ENCODE measurements around the gene RTBDN. TPM values are rescaled to one million over a fixed set of nuclear protein-coding genes. Genes with fewer than 3 reads are reported as not detected.

The RTBDN gene
- polyA plus RNA-seq, 1 of the 3 experiments (the other 2 are of a cell fraction): 0.72 TPM

DNA sequence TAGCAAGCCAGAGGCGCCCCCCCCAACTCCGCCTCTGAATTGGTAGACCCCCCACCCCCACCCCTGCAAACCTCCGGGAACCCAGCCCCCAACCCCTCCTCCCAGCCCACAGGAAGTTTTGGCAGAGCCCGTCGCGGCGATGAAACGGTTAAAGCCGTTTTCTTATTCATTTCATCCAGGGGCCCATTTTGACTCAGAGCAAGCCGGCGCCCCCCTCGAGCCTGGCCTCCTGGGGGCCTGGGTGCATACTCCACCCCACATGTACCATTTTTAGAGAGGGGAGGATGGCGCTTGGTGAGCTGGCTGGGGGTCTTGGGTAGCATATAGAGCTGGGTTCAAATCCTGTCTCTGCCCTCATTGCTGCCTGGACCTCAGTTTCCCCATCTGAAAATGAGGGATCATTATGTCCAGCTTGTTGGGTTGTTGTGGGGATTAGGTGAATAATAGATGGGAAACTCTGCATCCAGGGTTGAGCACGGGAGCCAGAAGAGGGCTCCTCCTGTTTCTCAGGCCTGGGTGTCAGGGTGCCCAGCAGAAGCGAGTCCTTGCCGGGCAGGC is 51.0 kb downstream of the RTBDN start:
- Histone ChIP-seq H2AFZ (ENCODE audit: low read depth) (no peak overlapping the region), H3K79me2 (ENCODE audit: insufficient read depth) (no peaks in the 10 kb centered on the region), H3K9ac (peak overlapping the region; percentile 68; the same call in 1 of the 2 replicates), H3K9me3 (no peaks in the 10 kb centered on the region), H3K4me2 (peak overlapping the region; percentile 91; the same call in 1 of the 2 replicates), H3K4me3 (ENCODE audit: low read depth in 2 of 2, low read length in 1 of 2) (peak overlapping the region in 1 of 2 experiments; percentile 51; a peak in 2 of 4 replicates), H3K27ac (ENCODE audit: low read depth in 2 of 2, low read length in 1 of 2) (peak overlapping the region; percentile 97 to 98), H3K27me3 (ENCODE audit: insufficient read depth) (no peaks in the 10 kb centered on the region), H3K4me1 (ENCODE audit: control insufficient read depth in 1 of 2, insufficient read depth in 2 of 2, low read depth in 1 of 2, low read length in 1 of 2) (peaks cover 47 to 68% of the 10 kb centered on the region in 2 experiments), H3K9me2 (no peaks in the 10 kb centered on the region), H3F3A (replicated peaks; ENCODE audit: insufficient read depth) (peaks cover 64% of the 10 kb centered on the region), H3K36me3 (replicated peaks in 1 of 2; ENCODE audit: control insufficient read depth in 1 of 2, insufficient read depth in 2 of 2, low read length in 1 of 2) (no peaks in the 10 kb centered on the region), H4K20me1 (ENCODE audit: insufficient read depth) (no peaks in the 10 kb centered on the region)
- 6% methylated on average over 11 of the region's 16 CpGs for WGBS (ENCODE audit: low lambda C conversion rate)
- CTCF ChIA-PET: interaction anchor here (1.0 to 12.1 kb wide), 4 partner anchors 14 to 65 kb away, joined by 3 to 447 read pairs (median 8); partner anchors contain the start of genes JUNB, PRDX2 and THSD8
- POLR2A ChIA-PET: interaction anchor here (0.8 to 2.1 kb wide), 3 partner anchors 9 to 87 kb away, joined by 4 to 63 read pairs (median 4); partner anchors contain the start of genes FBXW9 and JUNB
- DNase-seq: no peak
- TF ChIP-seq RCOR1 (IDR thresholded peaks at IDR 0.05; ENCODE audit: low read length) (no peak), ELF1 (IDR thresholded peaks at IDR 0.05) (no peak), EZH2phosphoT487 (IDR thresholded peaks at IDR 0.05; ENCODE audit: borderline replicate concordance, low read depth) (no peak), RAD21 (IDR thresholded peaks at IDR 0.05; ENCODE audit: low read length) (no peak), SMC3 (IDR thresholded peaks at IDR 0.05; ENCODE audit: low read depth, low read length) (no peak), CHD2 (IDR thresholded peaks at IDR 0.05; ENCODE audit: low read length, partially characterized antibody) (no peak), POLR2AphosphoS5 (IDR thresholded peaks at IDR 0.05; ENCODE audit: low read depth, low read length) (no peak), GABPA (IDR thresholded peaks at IDR 0.05; ENCODE audit: low read depth) (no peak), JUND (IDR thresholded peaks at IDR 0.05) (no peak), RXRA (IDR thresholded peaks at IDR 0.05; ENCODE audit: borderline replicate concordance, low read depth) (no peak), TEAD4 (IDR thresholded peaks at IDR 0.05; ENCODE audit: borderline replicate concordance, insufficient read depth) (no peak), FOSL2 (IDR thresholded peaks at IDR 0.05; ENCODE audit: borderline replicate concordance, low read depth) (no peak), TAF1 (IDR thresholded peaks at IDR 0.05; ENCODE audit: borderline replicate concordance, low read depth, low read length) (no peak), FOXM1 (IDR thresholded peaks at IDR 0.05; ENCODE audit: low read depth) (no peak), YY1 (IDR thresholded peaks at IDR 0.05; ENCODE audit: low read depth) (no peak)
- TF ChIP-seq, protein P1, sequence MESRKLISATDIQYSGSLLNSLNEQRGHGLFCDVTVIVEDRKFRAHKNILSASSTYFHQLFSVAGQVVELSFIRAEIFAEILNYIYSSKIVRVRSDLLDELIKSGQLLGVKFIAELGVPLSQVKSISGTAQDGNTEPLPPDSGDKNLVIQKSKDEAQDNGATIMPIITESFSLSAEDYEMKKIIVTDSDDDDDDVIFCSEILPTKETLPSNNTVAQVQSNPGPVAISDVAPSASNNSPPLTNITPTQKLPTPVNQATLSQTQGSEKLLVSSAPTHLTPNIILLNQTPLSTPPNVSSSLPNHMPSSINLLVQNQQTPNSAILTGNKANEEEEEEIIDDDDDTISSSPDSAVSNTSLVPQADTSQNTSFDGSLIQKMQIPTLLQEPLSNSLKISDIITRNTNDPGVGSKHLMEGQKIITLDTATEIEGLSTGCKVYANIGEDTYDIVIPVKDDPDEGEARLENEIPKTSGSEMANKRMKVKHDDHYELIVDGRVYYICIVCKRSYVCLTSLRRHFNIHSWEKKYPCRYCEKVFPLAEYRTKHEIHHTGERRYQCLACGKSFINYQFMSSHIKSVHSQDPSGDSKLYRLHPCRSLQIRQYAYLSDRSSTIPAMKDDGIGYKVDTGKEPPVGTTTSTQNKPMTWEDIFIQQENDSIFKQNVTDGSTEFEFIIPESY (IDR thresholded peaks at IDR 0.05; ENCODE audit: borderline replicate concordance, low read depth): no peak
- TF ChIP-seq, protein P2, sequence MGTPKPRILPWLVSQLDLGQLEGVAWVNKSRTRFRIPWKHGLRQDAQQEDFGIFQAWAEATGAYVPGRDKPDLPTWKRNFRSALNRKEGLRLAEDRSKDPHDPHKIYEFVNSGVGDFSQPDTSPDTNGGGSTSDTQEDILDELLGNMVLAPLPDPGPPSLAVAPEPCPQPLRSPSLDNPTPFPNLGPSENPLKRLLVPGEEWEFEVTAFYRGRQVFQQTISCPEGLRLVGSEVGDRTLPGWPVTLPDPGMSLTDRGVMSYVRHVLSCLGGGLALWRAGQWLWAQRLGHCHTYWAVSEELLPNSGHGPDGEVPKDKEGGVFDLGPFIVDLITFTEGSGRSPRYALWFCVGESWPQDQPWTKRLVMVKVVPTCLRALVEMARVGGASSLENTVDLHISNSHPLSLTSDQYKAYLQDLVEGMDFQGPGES (IDR thresholded peaks at IDR 0.05; ENCODE audit: low read depth, low read length): no peak
- TF ChIP-seq, protein P3, sequence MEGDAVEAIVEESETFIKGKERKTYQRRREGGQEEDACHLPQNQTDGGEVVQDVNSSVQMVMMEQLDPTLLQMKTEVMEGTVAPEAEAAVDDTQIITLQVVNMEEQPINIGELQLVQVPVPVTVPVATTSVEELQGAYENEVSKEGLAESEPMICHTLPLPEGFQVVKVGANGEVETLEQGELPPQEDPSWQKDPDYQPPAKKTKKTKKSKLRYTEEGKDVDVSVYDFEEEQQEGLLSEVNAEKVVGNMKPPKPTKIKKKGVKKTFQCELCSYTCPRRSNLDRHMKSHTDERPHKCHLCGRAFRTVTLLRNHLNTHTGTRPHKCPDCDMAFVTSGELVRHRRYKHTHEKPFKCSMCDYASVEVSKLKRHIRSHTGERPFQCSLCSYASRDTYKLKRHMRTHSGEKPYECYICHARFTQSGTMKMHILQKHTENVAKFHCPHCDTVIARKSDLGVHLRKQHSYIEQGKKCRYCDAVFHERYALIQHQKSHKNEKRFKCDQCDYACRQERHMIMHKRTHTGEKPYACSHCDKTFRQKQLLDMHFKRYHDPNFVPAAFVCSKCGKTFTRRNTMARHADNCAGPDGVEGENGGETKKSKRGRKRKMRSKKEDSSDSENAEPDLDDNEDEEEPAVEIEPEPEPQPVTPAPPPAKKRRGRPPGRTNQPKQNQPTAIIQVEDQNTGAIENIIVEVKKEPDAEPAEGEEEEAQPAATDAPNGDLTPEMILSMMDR (IDR thresholded peaks at IDR 0.05): no peak
- TF ChIP-seq, protein P4, sequence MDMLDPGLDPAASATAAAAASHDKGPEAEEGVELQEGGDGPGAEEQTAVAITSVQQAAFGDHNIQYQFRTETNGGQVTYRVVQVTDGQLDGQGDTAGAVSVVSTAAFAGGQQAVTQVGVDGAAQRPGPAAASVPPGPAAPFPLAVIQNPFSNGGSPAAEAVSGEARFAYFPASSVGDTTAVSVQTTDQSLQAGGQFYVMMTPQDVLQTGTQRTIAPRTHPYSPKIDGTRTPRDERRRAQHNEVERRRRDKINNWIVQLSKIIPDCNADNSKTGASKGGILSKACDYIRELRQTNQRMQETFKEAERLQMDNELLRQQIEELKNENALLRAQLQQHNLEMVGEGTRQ (IDR thresholded peaks at IDR 0.05; ENCODE audit: borderline replicate concordance, low read depth, low read length): no peak
- TF ChIP-seq, protein P5, sequence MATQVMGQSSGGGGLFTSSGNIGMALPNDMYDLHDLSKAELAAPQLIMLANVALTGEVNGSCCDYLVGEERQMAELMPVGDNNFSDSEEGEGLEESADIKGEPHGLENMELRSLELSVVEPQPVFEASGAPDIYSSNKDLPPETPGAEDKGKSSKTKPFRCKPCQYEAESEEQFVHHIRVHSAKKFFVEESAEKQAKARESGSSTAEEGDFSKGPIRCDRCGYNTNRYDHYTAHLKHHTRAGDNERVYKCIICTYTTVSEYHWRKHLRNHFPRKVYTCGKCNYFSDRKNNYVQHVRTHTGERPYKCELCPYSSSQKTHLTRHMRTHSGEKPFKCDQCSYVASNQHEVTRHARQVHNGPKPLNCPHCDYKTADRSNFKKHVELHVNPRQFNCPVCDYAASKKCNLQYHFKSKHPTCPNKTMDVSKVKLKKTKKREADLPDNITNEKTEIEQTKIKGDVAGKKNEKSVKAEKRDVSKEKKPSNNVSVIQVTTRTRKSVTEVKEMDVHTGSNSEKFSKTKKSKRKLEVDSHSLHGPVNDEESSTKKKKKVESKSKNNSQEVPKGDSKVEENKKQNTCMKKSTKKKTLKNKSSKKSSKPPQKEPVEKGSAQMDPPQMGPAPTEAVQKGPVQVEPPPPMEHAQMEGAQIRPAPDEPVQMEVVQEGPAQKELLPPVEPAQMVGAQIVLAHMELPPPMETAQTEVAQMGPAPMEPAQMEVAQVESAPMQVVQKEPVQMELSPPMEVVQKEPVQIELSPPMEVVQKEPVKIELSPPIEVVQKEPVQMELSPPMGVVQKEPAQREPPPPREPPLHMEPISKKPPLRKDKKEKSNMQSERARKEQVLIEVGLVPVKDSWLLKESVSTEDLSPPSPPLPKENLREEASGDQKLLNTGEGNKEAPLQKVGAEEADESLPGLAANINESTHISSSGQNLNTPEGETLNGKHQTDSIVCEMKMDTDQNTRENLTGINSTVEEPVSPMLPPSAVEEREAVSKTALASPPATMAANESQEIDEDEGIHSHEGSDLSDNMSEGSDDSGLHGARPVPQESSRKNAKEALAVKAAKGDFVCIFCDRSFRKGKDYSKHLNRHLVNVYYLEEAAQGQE (IDR thresholded peaks at IDR 0.05; ENCODE audit: low read depth, low read length): no peak

All from SK-N-SH (cell line).